Measurements from ENCODE around the gene RASAL2.

DNA sequence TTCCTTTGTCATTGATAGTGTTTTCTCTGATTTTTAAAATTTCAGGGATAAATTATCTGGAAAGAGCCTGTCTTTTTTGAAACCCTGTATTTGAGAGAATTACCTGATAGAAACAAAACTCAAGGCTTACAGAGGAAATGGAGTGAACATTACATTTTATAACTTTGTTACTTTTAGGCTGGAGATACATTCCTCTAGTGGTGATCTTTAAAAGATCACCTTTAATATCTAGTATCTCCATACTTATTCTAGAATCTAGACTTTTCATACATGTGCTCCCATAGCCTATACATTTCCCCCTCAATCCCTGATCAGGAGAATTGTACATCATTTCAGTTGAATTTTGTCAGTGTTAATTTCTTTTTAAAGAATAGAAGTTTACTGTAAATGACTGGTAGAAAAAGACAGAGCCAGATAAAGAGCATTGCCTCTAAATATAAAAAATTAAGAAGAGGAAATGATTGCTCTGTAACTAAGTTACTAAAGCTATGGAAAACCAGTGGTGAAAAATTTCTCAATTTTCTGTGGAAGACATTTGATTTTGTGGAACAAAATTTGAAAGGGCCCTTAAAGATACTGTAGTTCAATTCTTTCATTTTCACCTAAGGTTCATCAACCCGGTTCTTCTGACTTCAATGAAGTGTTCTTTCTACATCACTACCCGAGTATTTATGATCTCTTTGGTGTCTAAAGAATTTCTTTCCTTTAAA, 33.7 kb downstream of the RASAL2 start:
- no peak for TF ChIP-seq CTCF (conservative IDR thresholded peaks at IDR 0.05; ENCODE audit: low read depth in 2 of 2)
- no peak for TF ChIP-seq EZH2 (IDR thresholded peaks at IDR 0.05; ENCODE audit: low read depth, unreplicated experiment)
- TF ChIP-seq CREB1 (CRISPR knock-in tag; IDR thresholded peaks at IDR 0.05; ENCODE audit: low read depth): no peak
- no peak for TF ChIP-seq JUNB (IDR thresholded peaks at IDR 0.05; ENCODE audit: unreplicated experiment)
- TF ChIP-seq POLR2AphosphoS5 (IDR thresholded peaks at IDR 0.05; ENCODE audit: low read depth): no peak
- no peak for TF ChIP-seq ETS1 (IDR thresholded peaks at IDR 0.05)
- TF ChIP-seq, protein P1, sequence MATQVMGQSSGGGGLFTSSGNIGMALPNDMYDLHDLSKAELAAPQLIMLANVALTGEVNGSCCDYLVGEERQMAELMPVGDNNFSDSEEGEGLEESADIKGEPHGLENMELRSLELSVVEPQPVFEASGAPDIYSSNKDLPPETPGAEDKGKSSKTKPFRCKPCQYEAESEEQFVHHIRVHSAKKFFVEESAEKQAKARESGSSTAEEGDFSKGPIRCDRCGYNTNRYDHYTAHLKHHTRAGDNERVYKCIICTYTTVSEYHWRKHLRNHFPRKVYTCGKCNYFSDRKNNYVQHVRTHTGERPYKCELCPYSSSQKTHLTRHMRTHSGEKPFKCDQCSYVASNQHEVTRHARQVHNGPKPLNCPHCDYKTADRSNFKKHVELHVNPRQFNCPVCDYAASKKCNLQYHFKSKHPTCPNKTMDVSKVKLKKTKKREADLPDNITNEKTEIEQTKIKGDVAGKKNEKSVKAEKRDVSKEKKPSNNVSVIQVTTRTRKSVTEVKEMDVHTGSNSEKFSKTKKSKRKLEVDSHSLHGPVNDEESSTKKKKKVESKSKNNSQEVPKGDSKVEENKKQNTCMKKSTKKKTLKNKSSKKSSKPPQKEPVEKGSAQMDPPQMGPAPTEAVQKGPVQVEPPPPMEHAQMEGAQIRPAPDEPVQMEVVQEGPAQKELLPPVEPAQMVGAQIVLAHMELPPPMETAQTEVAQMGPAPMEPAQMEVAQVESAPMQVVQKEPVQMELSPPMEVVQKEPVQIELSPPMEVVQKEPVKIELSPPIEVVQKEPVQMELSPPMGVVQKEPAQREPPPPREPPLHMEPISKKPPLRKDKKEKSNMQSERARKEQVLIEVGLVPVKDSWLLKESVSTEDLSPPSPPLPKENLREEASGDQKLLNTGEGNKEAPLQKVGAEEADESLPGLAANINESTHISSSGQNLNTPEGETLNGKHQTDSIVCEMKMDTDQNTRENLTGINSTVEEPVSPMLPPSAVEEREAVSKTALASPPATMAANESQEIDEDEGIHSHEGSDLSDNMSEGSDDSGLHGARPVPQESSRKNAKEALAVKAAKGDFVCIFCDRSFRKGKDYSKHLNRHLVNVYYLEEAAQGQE (IDR thresholded peaks at IDR 0.05; ENCODE audit: unreplicated experiment): no peak

All from GM23338 (cell line).